HepG2 (cell line): ENCODE measurements around the gene SLC26A3. TPM values are rescaled to one million over a fixed set of nuclear protein-coding genes. Genes with fewer than 3 reads are reported as not detected.

Experiments
- CBX5 ChIP-seq: sonication (generic); formaldehyde crosslinking; IDR thresholded peaks from 2 replicates; pipeline ENCODE4 v1.4.0; 2020; ENCODE audit warnings: missing genetic modification reagents, borderline replicate concordance
- FOXK2 ChIP-seq: fragments of 450-650 bp; IDR thresholded peaks from 2 replicates; pipeline ENCODE4 v1.6.1; 2016
- FOXP4 ChIP-seq: sonication (generic); formaldehyde crosslinking; IDR thresholded peaks from 2 replicates; pipeline ENCODE4 v1.4.0; 2020; ENCODE audit warnings: missing genetic modification reagents
- GPN1 ChIP-seq: sonication (generic); formaldehyde crosslinking; IDR thresholded peaks from 2 replicates; pipeline ENCODE4 v1.5.1; 2020; ENCODE audit warnings: missing genetic modification reagents, borderline replicate concordance
- IRF2 ChIP-seq: IDR thresholded peaks from 2 replicates; pipeline ENCODE4 v1.6.1; 2018; ENCODE audit warnings: missing genetic modification reagents, missing compliant biosample characterization
- NCOA1 ChIP-seq: sonication (generic); formaldehyde crosslinking; IDR thresholded peaks from 2 replicates; pipeline ENCODE4 v1.9.0; 2021; ENCODE audit warnings: missing genetic modification reagents
- NR2C2 ChIP-seq: sonication (generic); formaldehyde crosslinking; IDR thresholded peaks from 2 replicates; pipeline ENCODE4 v1.4.0; 2020; ENCODE audit warnings: missing genetic modification reagents, mild to moderate bottlenecking, moderate library complexity, borderline replicate concordance
- POGZ ChIP-seq: sonication (generic); formaldehyde crosslinking; IDR thresholded peaks from 2 replicates; pipeline ENCODE4 v1.4.0; 2020; ENCODE audit warnings: mild to moderate bottlenecking, missing genetic modification reagents
- RFXAP ChIP-seq: sonication (generic); formaldehyde crosslinking; IDR thresholded peaks from 2 replicates; pipeline ENCODE4 v1.4.0; 2020; ENCODE audit warnings: missing genetic modification reagents, borderline replicate concordance
- SAP130 ChIP-seq: IDR thresholded peaks from 2 replicates; pipeline ENCODE4 v1.6.1; 2016; ENCODE audit warnings: low read depth
- SIX1 ChIP-seq: sonication (generic); formaldehyde crosslinking; IDR thresholded peaks from 2 replicates; pipeline ENCODE4 v1.4.0; 2020; ENCODE audit warnings: missing genetic modification reagents, borderline replicate concordance
- SNAPC5 ChIP-seq: sonication (generic); formaldehyde crosslinking; IDR thresholded peaks from 2 replicates; pipeline ENCODE4 v1.8.1; 2023; ENCODE audit warnings: mild to moderate bottlenecking, missing genetic modification reagents, borderline replicate concordance
- TIGD3 ChIP-seq: sonication (generic); formaldehyde crosslinking; IDR thresholded peaks from 2 replicates; pipeline ENCODE4 v1.5.1; 2020; ENCODE audit warnings: mild to moderate bottlenecking, missing genetic modification reagents, borderline replicate concordance
- TSC22D2 ChIP-seq: sonication (generic); formaldehyde crosslinking; IDR thresholded peaks from 2 replicates; pipeline ENCODE4 v1.5.1; 2020; ENCODE audit warnings: missing genetic modification reagents, mild to moderate bottlenecking, borderline replicate concordance
- ZBTB25 ChIP-seq: IDR thresholded peaks from 2 replicates; pipeline ENCODE4 v1.6.1; 2018; ENCODE audit warnings: missing genetic modification reagents
- ZKSCAN8 ChIP-seq: IDR thresholded peaks from 2 replicates; pipeline ENCODE4 v1.6.1; 2016; ENCODE audit warnings: borderline replicate concordance, missing genetic modification reagents, missing compliant biosample characterization
- ZNF230 ChIP-seq: sonication (generic); formaldehyde crosslinking; IDR thresholded peaks from 2 replicates; pipeline ENCODE4 v1.4.0; 2020; ENCODE audit warnings: mild to moderate bottlenecking, missing genetic modification reagents
- ZNF292 ChIP-seq: sonication (generic); formaldehyde crosslinking; IDR thresholded peaks from 2 replicates; pipeline ENCODE4 v1.8.1; 2022; ENCODE audit warnings: mild to moderate bottlenecking, low read depth, missing genetic modification reagents, borderline replicate concordance
- ZNF335 ChIP-seq: sonication (generic); formaldehyde crosslinking; IDR thresholded peaks from 2 replicates; pipeline ENCODE4 v1.4.0; 2020; ENCODE audit warnings: missing genetic modification reagents
- ZNF431 ChIP-seq: sonication (generic); formaldehyde crosslinking; IDR thresholded peaks from 2 replicates; pipeline ENCODE4 v1.9.0; 2022; ENCODE audit warnings: missing genetic modification reagents, low read depth, mild to moderate bottlenecking, borderline replicate concordance
- ZNF614 ChIP-seq: IDR thresholded peaks from 2 replicates; pipeline ENCODE4 v1.6.1; 2018; ENCODE audit warnings: missing biosample characterization, missing genetic modification reagents, inconsistent platforms, borderline replicate concordance
- ZNF674 ChIP-seq: sonication (generic); formaldehyde crosslinking; IDR thresholded peaks from 2 replicates; pipeline ENCODE4 v1.5.0; 2020; ENCODE audit warnings: low read depth, mild to moderate bottlenecking, missing genetic modification reagents
- ZNF772 ChIP-seq: sonication (generic); formaldehyde crosslinking; IDR thresholded peaks from 2 replicates; pipeline ENCODE4 v1.5.0; 2020; ENCODE audit warnings: mild to moderate bottlenecking, missing genetic modification reagents
- ZNF788 ChIP-seq: sonication (generic); formaldehyde crosslinking; IDR thresholded peaks from 2 replicates; pipeline ENCODE4 v1.5.0; 2020; ENCODE audit warnings: mild to moderate bottlenecking, missing genetic modification reagents, borderline replicate concordance
- ZNF792 ChIP-seq: IDR thresholded peaks from 2 replicates; pipeline ENCODE4 v1.6.1; 2016
- polyA plus RNA-seq, 8 experiments: library from polyadenylated mRNA; depleted of rRNA in 3 of 8; stranded (reverse) in 7 of 8; unstranded in 1 of 8; fragments of >200 nt; fragmentation: Illumina TruSeq in 4 of 8; extraction: Trizol in 4 of 8; gene quantifications; 2 replicates each; pipeline versions ENCODE4 v1.2.1 to v1.2.3, GENCODE V29; 2011 to 2016; ENCODE audit warnings: low read depth in 4 of 8, missing spikeins in 1 of 8, mixed read lengths in 1 of 8; ENCODE audit not compliant: insufficient read depth in 1 of 8
- total RNA-seq, 5 experiments: library from RNA; depleted of rRNA; stranded (reverse); fragments of >200 nt; fragmentation: Illumina TruSeq; extraction: Trizol; gene quantifications; 2 replicates each; pipeline ENCODE4 v1.2.3, GENCODE V29; 2016; ENCODE audit warnings: low read depth in 1 of 5
- TF ChIP-seq, protein P1 (sequence below), 2 experiments: fragments of 450-650 bp in 1 of 2; sonication (generic) in 1 of 2; formaldehyde crosslinking; IDR thresholded peaks; 2 replicates each; pipeline versions ENCODE4 v1.5.0 to v1.8.0; 2020 to 2022; ENCODE audit warnings: mild to moderate bottlenecking in 1 of 2, missing genetic modification reagents in 1 of 2

SLC26A3 gene
- total and polyA plus RNA-seq, 2 of the 13 experiments (the other 11 are each of a cell fraction or from before 2014, with no cell fraction given) = 0.11 to 0.30 TPM

DNA sequence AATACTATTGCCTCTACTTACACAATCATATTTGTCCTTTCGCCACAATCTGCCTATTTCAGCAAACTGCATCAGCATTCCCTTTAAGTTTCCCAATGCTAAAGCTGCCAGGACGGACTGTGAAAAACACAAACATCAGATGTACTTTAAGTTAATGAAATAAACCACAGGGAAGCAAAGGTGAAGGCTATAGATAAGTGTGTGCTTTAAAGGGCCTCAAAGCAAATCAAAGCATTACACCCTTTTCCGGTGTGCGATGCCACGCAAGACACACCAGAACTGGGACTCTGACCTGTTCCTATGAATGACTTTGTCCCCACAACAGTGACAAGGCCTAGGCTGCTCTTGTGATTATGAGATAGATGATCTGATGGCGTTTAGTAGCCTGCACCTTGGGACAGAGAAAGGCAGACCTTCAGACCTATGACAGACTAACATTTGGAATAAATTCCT lies 23.4 kb downstream of the SLC26A3 start (continued):
- TF ChIP-seq, protein P1, sequence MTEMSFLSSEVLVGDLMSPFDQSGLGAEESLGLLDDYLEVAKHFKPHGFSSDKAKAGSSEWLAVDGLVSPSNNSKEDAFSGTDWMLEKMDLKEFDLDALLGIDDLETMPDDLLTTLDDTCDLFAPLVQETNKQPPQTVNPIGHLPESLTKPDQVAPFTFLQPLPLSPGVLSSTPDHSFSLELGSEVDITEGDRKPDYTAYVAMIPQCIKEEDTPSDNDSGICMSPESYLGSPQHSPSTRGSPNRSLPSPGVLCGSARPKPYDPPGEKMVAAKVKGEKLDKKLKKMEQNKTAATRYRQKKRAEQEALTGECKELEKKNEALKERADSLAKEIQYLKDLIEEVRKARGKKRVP (CRISPR knock-in tag; IDR thresholded peaks at IDR 0.05) = peak in 1 of 2 experiments; percentile 98; a peak in 2 of 4 replicates
- peak; percentile 90 for TF ChIP-seq ZNF772
- TF ChIP-seq ZNF788 = peak; percentile 89; the same call in 1 of the 2 replicates
- peak; percentile 53; the same call in 1 of the 2 replicates for TF ChIP-seq TSC22D2 (CRISPR knock-in tag)
- 0 out of 2 replicates have a peak, but pooled peaks have one; percentile 64 for TF ChIP-seq ZNF230 (CRISPR knock-in tag)
- peak; percentile 93 for TF ChIP-seq ZKSCAN8
- TF ChIP-seq SIX1 (CRISPR knock-in tag) = peak; percentile 69; the same call in 1 of the 2 replicates
- TF ChIP-seq ZNF431 (CRISPR knock-in tag) = peak; percentile 70; the same call in 1 of the 2 replicates
- no peak for TF ChIP-seq ZNF792 (CRISPR knock-in tag)
- no peak for TF ChIP-seq ZNF674
- TF ChIP-seq ZNF335 (CRISPR knock-in tag) = peak; percentile 55; the same call in 1 of the 2 replicates
- 0 out of 2 replicates have a peak, but pooled peaks have one; percentile 71 for TF ChIP-seq RFXAP
- peak; percentile 86; the same call in 1 of the 2 replicates for TF ChIP-seq IRF2
- peak; percentile 95 for TF ChIP-seq SAP130 (CRISPR knock-in tag)
- TF ChIP-seq ZNF292 (CRISPR knock-in tag) = peak; percentile 84; the same call in 1 of the 2 replicates
- TF ChIP-seq GPN1 (CRISPR knock-in tag) = no peak
- peak; percentile 51; the same call in 1 of the 2 replicates for TF ChIP-seq NCOA1 (CRISPR knock-in tag)
- no peak; the same call in 1 of the 2 replicates for TF ChIP-seq SNAPC5 (CRISPR knock-in tag)
- TF ChIP-seq ZNF614 (CRISPR knock-in tag) = peak; percentile 95
- TF ChIP-seq ZBTB25 (CRISPR knock-in tag) = peak; percentile 65; the same call in 1 of the 2 replicates
- no peak for TF ChIP-seq TIGD3
- TF ChIP-seq FOXP4 = peak; percentile 99
- peak; percentile 84 for TF ChIP-seq NR2C2 (CRISPR knock-in tag)
- TF ChIP-seq CBX5 (CRISPR knock-in tag) = peak; percentile 84; the same call in 1 of the 2 replicates
- TF ChIP-seq POGZ (CRISPR knock-in tag) = peak; percentile 94
- peak; percentile 15 for TF ChIP-seq FOXK2
